Fibroblast of skin of scalp (primary cell): ENCODE measurements around the gene APMAP.

Source experiments
- DNase-seq: peaks from one replicate; pipeline ENCODE4 v3.0.0-alpha.2; 2013

Gene APMAP

DNA sequence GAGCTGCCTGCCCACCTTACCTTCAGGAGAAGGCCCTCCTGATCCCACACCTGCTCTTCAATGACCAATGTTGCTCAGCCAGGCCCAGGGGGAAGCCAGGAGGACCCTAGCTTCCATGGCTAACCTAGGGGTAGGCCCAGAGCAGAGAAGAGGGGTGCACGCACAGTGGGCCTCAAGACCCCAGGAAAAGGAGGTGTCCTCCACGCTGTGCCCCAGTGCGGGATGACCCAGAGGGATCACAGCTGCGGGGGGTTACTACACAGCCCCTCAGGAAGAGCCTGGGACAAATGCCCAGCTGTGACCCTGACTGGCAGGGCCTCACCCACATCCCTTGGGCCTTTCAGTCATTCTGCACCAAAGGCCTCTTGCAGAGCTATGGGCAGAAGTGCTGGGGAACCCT lies 31.6 kb upstream of the APMAP start:
- no peak for DNase-seq

DNA sequence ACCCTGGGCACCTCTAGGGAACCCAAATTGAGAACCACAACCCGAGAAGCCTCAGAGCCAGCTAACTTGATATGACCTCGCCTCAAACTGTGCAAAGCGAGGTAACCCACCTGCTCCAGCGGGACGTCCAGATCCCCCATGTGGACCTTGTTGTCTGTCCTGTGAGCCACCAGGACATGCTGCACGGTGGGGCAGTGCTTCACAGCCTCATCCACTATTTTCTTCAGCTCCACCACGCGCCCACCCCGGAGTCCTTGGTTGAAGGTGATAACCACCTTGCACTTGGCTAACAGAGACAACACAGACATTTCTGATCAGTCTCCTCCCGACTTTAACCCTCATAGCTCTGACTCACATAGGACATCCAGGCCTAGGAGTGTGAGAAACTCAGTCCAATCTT lies 30.8 kb upstream of the APMAP start:
- DNase-seq = no peak

DNA sequence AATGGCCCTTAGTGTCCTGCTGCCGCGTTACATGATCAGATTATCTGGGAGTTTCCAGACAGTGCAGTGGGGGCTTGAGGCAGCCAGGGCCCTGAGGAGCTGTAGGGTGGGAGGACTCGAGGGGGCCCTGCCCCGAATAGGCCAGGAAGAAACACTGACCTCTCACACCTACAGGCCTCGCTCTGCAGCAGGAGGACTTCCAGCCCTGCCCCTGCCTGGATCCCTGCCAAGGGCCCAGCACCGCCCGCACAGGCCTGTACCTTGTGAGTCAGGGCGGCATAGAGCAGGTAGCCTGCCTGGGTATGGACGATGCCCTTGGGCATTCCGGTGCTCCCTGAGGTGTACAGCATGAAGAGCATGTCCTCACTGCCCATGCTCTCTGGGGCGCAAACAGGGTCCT lies 30.1 kb upstream of the APMAP start:
- no peak for DNase-seq

DNA sequence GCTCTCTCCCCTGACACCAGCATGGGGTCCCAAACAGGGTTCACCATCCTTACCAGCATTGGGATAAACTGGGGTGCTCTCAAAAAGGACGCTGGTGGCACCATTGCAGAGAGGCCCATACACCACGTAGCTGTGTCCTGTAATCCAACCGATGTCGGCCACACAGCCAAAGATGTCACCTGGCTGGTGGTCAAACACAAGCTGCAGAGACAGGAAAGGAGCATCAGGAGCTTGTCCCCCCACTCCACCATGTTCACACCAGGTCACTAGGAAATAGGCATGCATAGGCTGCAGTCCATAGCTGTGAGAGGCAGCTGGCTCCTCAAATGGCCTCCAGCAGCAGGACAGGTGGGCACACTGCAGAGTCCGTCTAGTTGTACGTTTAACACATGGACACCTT lies 28.8 kb upstream of the APMAP start:
- no peak for DNase-seq

DNA sequence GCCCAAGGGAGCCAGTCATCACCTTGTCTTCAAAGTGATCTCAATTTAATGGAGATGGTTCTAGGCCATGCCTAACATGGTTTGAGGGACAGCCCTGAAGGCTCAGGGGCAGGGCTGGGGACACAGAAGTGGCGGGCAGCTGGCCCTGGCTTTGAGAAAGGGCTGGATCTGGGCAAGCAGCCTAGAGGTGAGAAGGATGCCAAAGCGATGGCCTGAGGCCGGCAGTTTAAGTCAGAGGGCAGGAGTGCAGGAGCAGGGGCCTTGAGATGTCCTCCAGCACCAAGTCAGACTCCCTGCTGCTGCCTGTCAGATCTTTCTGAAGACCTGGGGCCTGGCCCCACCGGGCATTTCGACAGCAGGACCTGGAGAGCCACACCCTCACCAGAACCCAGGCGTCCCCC lies 28.4 kb upstream of the APMAP start:
- no peak for DNase-seq

DNA sequence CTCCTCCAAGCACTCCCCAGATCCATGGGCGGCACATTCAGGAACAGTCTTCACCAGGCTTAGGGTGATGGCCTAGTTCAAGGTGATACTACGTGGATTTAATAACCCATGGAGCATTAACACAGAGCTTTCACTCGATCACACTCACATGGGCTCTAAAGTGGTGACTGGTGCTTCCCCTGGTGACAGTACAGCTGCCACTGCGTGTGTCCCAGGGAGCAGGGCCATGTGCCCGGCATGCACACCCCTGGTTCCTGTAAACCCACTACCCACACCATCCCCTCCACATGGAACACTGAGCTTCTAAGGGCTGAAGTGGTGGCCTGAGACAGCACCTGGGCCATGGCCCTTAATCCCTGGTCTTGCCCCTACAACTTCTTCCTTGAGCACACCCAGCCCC lies 27.8 kb upstream of the APMAP start:
- DNase-seq = no peak

DNA sequence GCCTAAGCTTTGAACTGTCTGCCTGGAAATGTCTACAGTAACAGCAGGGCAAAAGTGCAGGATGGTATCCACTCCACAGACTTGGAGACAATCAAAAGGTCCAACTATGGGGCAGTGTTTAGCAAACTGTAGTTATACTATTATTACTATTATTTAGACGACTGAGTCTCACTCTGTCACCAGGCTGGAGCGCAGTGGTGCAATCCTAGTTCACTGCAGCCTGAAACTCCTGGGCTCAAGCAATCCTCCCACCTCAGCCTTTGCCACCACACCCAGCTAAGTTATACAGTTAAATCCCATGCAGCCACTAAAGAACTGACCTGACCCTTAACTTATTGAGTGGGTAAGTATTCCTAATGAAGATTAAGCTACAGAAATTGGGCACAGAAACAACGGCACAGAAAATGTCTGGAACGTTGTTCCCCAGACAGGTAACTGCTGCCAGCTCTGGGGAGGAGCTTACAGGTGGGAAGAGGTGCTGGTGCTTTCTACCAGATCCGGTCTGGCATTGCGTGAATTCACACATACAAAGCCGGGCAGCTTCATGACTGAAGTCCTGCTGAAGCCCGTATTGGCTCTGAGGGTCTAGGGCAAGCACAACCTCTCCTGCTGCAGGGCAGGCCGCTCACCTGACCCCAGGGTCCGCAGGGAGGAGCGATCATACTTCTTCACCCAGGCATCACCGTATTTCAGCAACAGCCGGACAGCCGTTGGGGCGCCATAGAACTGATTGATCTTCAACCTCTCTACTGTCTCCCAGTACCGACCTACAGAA lies 27.0 kb upstream of the APMAP start:
- no peak for DNase-seq

DNA sequence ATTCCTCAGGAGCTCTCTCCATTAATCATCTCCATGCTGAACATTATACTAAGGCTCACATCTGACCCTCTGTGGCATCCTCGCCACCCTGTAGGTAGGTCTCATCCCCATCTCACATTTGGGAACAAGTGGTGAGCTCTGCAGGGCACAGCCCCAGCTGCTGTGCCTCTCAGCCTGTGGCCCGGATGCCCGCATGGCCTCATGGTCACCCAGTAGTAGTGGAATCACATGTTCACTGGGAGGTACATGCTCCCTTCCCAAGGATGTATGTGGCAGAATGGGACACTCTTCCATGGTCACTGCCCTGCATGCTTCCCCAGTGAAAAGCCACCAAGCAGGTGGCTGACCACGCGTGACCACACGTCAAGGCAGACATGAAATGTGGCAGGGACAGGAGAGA lies 26.3 kb upstream of the APMAP start:
- no peak for DNase-seq

DNA sequence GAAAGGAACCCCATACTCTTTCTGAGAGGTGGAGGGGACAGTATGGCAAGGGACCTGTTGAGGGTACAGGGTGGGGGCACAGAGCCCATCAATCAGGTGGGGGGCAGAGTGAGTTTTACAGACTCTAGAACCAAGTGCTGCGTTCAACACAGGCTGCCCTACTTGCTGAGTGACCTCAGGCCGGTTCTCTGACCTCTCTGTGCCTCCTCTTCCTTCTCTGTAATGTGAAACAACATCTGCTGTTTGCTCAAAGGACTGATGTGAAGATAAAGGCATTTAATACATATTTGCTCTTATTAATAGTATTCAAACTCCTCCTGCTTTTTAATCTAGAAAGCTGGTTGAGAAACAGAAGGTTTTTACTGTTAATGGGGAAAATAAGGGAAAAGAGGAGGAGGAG lies 25.9 kb upstream of the APMAP start:
- no peak for DNase-seq

DNA sequence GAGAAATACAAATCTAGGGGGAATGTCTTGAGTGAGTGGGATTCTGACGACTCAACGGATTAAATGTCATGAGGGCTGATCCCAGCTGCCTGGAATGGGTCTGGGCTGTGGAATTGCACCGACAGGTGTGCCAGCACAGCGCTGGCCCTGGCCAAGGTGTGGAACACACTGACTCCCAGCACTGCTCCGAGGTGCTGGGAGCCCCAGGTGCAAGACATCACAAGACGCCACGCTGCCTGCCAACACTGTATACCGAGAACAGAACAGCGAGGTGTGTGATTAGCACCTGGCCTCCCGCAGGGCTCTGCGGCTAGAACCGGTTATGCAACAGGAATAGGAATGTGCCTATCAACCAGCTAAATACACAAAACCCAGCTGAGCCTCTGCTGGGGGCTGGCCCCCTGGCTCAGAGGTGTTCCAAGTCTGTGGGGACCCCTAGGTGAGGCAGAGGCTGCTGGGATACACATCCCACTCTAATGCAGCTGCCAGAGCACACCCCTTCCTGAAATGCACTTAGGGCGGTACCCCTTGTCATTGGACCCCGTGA lies 24.8 kb upstream of the APMAP start:
- DNase-seq = no peak

DNA sequence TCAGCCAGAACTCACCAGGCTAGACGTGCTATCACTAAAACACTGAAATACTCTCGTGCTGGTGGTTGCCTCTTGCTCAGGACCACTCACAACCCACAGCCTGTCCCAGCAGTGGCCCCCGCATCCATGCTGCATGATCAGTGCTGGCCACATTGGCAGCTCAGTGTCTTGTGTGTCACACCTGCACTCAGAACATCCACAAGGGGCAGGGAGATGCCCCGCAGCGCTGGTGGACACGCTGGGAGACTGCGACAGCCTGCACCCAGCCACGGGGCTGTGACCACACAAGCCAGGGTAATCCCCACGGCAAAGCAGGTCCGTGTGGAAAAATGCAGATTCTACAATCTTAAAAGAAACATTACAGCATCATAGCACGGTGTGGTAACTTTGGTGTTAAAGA lies 23.9 kb upstream of the APMAP start:
- DNase-seq = no peak

DNA sequence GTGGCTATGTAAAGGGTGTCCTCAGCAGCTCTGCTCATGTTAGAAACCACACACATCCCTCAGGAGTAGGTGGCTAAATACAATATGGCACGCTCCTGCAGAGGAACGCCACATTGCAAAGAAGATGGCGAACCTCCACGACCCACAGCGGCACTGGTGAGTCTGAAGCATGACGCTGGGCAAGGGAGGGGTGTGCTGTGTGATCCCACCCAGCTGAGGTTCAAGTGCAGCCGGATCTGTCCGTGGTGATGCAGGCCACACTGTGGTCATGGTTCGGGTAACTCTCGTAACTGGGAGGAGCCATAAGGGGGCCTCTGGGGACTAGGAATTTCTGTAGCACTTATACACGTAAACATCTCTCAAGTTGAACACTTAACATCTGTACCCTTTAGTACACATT lies 23.4 kb upstream of the APMAP start:
- no peak for DNase-seq

DNA sequence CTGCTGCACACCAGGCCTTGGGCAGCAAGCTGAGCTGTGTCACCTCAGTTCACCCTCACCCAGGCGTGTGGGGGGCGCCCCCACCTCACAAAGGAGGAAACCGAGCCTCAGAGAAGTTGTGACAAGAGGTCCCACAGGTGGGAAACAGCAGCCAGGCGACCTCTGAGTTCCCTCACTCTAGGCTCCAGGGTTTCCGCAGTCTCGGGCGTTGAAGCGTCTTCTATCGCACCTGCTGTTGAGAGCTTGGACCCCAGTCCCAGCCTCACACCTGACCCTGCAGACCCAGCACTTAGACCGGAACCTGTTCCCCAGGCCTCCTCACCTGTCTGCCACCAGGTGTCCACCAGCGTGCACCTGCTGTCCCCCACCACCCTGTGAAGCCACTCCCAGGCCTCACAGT lies 22.3 kb upstream of the APMAP start:
- no peak for DNase-seq

DNA sequence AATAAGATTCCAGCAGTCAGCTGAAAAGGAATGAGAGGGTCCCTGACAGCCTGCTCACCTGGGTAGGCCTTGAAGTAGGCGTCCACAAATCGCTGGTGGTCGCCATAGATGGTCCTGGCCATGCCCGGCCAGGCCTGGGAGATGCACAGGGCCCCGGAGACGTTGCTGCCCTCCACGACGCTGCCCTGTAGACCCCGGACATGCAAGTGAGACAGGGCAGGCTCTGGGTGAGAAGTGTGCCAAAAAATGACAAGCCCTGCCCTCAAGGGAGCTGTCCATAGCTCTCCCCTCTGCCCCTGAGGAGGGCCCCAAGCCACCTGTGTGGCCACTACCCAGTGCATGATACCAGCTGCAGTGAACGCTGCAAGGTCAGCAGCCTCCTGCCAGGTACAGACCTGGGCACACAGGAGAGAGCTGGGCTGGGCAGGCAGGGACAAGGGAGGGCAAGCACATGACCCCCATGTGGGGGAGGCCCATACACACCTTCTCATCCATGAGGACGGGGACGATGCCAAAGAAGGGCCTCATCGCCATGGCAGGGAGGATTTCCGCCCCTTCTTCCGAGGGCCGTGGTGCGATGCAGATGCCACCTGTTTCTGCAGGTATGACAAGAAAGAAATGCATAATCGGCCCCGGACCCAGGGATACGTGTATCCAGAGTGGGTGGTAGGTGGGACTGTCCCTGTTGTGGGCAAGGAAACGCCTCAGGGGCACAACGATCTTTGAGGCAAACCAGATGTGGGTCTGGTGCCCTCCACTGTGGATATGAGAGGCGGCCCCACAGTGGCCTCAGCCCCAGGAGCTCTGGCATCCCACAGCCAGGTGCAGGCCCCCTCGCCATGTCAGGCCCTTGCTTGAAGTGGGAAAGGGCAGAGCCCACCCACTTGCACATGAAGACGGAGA lies 21.2 kb upstream of the APMAP start:
- DNase-seq = no peak

DNA sequence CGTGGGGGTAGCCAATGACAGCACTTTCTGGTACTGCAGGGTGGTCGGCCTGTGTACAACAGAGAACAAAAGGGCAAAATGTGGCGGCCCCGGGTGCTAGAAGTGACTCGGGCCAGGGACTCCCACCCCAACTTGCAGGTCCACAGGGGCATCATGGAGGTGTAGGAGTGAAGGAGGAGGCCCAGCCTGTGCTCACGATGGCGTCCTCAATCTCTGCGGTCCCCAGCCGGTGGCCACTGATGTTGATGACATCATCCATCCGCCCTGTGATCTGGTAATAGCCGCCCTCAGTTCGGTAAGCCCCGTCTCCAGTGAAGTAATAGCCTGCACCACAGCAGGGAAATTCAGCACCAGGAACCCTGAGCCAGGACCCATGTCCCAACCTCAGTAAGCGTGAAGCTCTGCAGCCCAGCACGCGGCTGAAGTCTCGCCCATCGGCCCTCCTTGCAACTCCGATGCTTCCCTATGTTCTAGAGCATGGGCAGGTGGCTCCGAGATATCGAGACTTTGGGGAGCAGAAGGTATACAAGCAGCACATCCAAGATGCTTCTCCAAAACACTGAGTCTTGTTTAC lies 20.2 kb upstream of the APMAP start:
- DNase-seq = no peak

DNA sequence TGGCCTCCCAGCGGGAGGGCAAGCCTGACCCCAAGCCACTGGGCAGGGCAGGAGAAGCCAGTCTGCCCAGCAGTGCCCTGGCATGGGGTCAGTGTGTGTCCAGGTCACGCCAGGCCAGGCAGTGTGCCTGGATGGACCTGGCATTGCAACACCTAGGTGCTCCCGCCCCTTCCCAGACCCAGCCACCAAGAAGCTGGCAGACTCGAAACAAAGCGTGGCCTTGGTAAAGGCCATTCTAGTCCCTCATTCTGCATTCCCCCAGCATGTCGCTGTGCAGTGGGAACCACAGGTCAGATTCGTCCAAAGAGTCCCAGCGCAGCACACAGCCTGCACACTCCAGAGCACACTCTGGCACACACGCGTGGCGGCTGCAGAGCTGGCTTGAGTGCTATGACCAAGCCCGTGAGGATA lies 19.3 kb upstream of the APMAP start:
- no peak for DNase-seq

DNA sequence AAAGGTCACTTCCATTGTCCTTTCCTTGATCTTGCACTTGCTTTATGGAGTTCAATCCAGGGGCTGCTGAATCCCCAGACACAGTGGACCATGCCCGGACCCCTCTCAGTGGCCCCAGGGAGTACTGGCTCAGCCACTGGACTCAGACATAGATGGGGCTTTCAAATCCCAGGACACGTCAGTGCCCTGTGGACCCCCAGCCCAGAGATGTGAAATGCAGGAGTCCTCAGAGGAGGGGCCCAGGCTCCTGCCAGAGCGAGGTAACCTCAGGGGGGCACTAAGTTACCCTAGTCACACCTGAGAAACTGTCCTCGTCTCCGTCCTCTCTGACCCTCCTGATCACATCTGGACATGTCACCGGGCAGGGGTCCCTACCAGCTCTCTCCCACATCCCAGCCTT lies 18.7 kb upstream of the APMAP start:
- DNase-seq = no peak

DNA sequence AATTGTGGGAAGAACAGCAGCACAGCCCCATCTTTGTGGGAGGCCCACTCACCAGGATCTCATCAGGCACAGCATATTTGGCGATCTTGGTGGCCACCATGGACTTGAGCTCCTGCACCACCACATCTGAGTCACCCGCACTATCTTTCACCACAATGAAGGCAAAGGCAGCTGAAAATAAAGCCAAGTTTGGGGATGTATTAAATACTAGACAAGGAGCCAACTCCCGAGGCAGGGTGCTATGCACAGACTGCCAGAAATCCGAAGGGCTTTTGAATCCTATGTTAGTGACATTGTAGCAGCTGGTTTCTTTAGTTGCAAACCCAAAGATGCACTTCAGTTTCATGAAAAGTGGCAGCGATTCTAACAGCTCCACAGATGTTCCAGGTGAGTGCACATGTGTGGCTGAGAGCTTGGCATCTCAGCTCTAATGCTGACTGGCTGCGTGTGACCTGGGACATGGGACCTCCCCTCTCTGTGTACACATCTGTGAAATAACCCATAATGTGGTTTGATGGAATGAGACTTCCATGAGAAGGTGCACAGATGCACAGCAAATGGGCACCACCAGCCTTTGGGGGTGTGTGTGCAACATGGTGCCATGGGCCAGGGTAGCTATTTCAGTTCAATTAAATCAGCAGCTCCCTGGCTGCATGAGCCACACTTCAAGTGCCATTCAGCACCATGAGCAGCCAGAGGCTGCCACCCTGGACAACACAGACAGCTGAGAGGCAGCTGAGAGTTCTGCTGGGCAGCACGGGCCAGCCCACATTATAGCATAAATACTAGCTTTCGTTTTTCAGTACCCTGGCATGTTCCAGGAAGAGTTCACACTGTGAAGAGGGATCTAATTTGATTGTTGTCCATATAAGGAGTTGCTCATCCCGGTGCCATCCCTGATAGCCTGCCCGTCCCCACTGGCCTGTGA lies 16.9 kb upstream of the APMAP start:
- DNase-seq = peak; percentile 67

DNA sequence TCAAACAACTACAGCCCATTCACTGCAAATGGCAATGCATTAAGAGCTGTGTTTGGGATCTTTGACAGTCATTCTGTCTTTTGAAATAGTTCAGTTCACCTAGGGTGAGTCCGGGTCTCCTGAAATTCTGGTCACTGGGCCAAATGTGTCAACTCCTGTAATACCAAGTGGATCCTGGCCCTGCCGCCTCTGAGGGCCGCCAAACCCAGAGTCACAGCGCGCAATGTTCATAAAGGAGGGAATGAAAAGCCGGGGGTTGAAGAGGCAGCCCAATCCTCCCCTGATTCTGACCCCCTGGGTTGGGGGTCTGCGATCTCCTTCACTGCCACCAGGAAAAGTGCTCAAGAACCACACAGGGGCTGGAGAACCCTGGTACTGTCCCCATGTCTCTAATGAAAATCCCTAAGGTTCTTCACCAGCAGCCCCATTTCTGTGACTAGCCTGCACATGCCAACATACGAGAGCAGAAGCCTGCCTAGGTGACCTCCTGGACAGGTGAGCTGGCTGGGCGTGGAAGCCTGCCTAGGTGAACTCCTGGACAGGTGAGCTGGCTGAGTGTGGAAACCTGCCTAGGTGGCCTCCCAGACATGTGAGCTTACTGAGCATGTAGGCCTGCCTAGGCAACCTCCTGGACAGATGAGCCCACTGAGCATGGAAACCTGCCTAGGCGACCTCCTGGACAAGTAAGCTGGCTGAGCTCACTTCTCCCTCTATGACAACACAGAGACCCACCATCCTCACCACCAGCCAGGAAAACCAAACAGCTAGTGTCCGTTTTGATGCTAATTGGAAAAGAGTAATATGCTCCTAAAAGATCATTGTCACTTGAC lies 16.1 kb upstream of the APMAP start:
- DNase-seq = no peak

DNA sequence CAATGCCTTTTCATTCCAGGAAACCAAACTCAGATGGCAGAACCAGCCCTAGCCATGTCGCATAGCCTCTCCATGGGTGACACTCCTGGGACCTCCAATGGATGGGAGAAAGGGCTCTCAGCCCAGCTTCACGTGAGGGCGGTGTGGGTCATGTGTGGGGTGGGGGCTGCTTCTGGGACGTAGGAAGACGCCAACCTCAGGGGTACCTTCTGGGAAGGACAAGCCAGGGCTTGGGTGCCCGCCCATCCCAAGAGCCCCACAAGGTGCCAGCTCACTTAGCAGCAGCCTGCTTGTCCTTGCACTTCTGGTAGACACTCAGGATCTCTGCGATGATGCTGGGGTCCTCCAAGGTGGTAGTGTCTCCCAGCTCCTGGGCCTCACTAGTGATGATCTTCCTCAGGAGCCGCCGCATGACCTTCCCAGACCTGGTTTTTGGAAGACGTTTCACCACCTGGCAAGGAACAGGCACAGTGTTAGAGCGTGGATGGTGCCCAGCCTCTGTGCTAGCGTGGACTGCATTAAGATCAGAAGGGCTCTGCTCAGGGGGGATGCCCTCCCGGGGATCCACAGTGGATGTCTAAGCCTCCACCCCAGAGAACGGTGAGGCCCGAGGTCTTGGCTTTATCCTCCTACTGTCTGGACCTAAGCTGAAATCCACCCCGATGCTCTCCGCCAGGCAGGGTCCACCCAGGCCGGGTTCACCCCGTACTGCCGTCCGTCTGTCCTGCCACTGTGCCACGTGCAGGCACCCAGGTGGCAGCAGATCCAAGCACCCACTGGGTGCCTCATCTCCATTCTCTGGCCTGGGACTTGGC lies 15.1 kb upstream of the APMAP start:
- no peak for DNase-seq
